Superior temporal gyrus (tissue), 1 donor: ENCODE data around the gene CCDC150.
A peak's percentile ranks its signal among the peaks of the same experiment; 100 is the strongest.

Source experiments
- DNase-seq: peaks from one replicate; pipeline ENCODE4 v3.0.0-alpha.2; 2016; ENCODE audit errors: extremely low spot score

The CCDC150 gene

GRCh38 chr2:196767101-196767500 lies 127.6 kb downstream of the CCDC150 start:
- peak; percentile 6 for DNase-seq
